HG03571 (cell line): Measurements from ENCODE around the gene CDK2AP2.

ENCODE experiments used
- ATAC-seq: cut with Tn5 transposase; IDR thresholded peaks from one replicate; pipeline ENCODE4 v1.9.1; 2021; ENCODE audit not compliant: unreplicated experiment

The CDK2AP2 gene

DNA sequence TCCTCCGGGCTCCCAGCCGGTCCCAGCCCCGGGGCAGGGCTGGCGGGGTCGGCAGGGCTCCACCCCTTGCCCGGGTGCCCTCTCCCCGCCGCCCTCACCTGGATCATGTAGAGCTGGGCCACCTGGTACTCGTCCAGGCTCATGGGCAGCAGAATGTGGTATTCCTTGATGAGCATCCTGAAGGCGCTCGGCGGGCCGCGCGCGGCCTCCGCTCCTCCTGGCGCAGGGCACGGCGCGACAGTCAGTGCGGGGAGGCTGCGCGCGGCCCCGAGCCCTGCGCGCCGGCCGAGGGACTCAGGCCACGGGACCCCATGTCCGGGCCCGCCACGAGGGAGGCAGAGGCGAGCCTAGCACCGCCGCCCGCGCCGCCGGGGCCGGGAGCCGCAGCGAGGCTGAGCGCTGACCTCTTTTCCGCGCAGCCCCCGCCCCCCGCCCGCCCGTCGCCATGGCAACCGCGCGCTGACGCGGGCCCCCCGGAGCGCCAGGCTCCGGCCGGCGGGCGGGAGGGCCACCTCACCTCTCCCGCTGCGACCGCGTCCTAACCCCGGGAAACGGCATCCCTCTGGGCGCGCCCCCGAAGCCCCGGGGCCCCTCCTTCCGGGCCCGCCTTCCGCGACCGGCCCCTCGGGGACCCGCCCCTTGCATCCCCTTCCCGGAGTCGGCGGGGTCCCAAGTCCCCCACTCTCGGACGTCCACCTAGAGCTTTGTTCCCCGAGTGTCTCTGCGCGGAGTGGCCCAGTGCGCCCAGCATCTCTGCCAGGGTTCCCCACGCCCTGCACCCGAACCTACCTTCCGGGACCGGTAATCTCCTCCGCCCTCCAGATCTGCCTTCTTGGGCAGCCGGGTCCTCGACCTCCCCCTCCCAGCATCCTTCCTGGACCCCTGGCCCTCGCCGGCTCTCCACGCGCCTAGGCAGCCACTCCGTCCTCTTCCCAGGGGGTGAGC is 3.7 kb downstream of the CDK2AP2 start:
- ATAC-seq = no peak

DNA sequence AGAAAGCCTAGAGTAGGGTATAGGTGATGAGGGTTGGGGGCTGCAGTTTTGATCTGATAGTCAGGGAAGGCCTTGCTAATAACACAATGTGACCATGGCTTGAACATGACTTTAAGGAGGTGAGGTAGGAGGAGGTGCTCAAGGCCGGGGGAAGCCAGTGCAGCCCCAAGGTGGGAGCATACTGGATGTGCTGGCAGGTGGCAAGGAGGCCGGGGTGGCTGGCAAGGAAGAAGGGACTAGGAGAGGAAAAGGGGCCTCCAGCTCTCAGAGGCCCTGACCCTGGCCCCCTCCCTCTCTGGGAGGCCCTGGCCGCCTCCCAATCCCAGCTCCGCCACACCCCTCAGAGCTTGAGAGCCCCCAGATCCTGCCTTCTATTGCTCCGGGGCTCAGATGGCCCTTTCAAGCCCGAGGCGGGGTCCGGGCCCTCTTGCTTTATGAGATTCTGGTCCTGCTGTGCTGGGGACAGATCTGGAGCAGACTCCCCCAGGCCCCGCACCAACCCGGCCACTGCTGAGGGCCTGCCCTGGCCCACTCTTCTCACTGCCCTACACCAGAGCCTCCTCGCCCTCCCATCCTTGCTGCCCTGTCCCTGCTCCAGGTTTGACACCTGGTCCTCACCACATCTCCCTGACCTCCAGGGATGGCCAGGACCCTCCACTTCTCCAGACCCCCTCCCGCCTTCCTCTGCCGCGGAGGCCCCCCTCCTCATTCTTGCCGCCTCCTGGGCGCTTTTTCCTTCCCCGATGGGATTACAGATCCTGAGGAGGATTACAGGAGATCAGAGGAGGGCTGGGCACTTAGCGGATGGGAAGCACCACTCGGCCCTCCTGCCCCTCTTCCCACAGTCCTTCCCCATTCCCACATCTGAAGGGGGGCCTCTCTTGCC is 4.6 kb downstream of the CDK2AP2 start:
- ATAC-seq = no peak

DNA sequence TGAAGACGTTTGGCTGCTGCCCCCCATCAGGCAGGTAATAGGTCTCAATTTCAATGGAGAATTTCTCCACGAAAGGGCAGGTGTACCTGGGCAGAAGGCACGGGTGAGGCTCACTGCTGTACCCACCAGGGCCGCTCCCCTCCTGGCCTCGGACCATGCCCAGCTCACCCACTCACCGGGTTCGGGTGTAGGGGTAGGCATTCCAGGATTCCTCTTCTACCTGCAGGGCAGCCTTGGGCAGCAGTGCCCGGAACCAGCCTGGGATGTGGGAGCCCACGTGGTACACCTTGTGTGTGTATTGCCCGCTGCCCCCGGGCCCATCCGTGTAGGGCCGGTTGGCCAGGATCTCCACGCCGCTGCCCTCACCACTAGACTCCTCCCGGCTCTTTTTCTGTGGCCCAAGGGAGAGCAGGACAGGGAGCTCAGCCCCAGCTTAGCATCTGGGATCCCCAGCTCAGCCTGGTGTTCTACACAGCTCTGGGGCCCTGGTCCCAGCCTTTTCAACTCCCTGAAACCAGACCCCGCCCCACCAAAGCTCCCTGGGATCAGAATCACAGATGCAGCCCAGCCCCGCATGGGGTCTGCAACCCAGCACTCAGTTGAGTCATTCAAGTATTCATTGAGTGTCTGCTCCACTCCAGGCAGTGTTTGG is 5.5 kb downstream of the CDK2AP2 start:
- ATAC-seq = no peak

DNA sequence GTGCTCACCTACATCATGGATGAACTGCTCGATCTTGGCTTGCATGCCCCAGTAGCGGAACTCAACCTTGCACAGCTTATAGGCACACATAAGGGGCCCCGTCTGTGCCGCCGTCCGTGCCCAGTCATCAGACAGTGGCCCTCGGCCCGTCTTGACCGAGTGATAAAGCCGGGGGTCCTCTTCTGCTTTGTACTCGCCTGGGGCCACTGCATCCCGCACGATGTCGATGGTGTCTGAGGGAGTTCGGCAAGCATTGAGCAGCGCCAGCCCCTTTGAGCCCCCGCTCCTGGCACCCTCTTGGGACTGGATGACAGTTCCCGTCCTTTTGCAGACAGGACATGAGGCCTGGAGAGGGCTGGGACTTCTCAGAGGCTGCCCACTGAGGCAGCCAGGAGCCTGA is 6.1 kb downstream of the CDK2AP2 start:
- ATAC-seq = no peak

DNA sequence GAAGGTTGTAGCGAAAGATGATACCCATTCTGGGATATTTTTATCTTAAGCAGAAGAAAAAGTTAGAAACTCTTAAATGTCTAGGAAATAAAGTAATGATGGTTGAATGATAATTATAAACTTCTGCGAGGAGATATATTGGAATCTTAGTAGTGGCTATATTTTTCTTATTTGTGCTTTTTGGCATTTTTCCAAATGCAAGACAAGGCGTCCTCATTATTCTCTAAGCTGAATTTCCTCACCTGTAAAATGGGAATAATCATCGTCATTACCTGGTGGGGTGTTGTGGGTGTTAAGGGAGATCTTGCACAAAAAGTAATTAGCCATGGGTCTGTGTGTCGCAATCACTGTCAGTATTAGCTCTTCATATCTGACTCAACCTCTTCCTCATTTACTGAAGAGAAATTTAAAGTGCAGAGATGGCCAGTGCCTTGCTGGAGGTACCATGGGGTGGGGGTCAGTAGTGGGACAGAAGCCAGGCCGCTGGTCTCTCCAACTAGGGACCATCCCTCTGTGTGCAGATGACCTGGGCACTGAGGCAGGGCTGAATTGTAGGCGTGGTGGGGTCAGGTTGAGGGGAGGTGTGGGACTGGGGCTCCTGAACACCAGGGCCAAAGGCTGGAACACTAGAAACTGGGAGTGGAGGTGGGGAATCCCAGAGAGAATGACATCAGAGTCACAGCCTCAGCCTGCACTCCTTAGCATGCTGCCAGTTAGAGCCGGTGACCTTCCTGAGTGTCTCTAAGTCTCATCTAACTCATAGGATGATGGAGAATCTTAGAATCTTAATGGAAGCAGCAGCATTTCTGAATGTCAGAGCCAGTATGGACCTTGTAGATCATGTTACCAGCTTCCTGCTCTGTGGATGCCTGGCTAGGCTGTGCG is 6.9 kb downstream of the CDK2AP2 start:
- ATAC-seq = no peak

DNA sequence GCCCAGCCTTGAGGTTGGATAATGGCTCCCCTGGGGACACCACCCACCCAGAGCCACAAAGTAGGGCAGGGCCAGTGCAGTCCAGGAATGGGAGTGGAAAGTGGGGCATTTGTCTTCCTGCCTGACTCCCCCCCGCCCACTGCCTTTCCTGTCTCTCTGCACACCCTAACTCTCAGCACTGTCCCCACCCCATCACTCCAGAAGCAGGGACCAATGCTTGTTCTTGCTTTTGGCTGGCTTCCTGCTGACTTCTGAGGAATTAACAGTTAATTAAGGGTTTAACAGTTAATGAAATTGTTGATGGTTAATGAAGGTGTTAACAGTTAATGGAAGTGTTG is 7.5 kb downstream of the CDK2AP2 start:
- ATAC-seq = no peak

DNA sequence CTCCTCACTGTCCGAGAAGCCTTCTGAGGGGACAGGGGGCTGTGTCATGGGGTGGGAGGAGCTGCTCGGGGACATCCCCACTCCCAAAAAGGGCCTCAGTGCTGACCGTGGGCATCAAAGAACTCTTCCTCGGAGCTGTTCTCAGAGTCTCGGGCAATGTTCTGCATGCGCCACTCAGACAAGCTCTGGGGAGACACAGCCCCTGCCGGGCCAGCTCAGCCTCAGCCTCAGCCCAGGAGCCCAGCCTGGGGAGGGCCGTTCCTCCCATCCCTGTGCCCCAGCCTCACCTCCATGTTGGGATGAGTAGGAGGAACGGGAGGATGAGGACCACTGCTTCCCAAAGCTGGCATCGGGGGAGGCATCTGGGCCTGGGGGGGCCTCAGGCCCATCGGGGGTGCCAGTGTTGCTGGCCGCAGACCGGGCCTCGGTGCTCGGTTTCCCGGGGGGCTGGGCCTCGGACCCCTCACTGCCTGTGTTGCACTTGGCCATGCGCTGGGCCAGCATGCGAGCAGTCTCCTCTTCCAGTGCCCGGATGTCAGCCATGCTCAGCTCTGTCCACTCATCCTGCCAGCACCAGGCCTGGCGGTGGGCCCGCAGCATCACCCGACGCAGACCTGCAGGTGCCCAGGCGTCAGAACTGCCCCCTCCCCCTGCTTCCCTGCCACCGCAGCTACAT is 8.0 kb downstream of the CDK2AP2 start:
- no peak for ATAC-seq

DNA sequence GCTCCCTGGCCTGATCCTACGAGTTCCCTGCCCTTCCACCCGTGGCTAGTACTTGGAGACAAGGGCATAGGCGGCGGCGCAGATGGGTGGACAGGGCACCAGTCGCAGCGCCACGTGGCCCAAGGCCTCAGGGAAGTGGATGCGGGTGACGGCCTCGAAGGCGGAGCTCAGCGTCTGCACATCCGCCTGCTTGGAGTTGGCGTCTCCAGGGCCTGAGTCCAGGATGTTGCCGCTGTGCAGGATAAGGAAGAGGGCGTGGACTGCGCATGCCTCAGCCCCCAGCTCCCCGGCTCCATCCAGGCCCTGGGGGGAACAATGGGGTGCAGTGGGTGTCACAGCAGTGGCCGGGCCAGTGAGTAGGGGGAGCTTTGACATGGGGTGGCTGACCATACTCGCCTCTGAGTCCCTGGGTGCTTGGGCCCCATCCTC is 9.4 kb downstream of the CDK2AP2 start:
- no peak for ATAC-seq

DNA sequence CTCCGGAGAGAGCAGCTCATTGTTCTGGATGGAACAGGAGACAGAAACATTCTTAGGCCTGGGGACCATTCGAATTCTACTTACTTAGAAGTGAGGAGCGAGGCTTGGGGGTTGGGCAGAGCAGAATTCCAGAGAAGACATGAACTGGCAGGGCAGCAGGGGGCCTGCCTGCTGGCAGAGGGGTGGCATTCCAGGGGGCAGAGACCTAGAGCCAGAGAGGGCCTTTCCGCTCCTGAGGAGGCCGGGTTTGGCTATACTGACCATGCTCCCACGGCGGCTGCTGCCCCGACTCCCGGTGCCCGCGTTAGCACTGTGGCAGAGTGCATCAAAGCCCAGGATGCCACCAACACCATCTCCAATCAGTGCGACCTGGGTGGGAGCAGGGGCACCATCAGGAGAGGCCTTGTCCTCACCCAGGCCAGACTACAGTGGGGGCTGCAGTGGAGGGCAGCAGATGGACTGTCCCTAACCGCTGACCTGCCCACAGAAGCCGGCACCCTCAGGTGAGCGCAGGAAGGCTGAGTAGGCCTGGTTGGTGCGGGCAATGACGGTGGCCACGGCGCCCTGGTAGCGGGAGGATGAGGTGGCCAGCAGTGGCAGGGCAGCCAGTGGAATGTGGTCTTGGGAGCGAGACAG is 10.2 kb downstream of the CDK2AP2 start:
- ATAC-seq = no peak

DNA sequence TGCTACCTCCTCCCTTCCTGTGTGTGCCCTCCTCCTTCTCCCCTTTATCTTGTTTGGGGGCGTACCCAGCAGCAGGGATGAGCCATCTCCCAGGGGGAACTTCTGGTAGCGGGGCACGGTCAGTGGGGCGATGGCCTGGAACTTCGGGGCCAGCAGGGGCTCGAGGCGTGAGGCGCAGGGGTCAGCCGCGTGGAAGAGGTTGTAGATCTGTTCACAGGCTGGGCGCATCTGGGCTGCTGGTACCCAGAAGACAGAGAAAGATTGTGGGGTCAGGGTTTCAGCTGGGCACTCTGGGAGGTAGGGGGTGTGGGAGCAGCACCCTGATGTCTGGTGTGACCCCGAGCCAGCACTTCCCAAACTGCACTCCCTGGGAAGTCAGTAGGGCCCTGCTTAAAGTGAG is 11.8 kb downstream of the CDK2AP2 start:
- ATAC-seq = no peak

DNA sequence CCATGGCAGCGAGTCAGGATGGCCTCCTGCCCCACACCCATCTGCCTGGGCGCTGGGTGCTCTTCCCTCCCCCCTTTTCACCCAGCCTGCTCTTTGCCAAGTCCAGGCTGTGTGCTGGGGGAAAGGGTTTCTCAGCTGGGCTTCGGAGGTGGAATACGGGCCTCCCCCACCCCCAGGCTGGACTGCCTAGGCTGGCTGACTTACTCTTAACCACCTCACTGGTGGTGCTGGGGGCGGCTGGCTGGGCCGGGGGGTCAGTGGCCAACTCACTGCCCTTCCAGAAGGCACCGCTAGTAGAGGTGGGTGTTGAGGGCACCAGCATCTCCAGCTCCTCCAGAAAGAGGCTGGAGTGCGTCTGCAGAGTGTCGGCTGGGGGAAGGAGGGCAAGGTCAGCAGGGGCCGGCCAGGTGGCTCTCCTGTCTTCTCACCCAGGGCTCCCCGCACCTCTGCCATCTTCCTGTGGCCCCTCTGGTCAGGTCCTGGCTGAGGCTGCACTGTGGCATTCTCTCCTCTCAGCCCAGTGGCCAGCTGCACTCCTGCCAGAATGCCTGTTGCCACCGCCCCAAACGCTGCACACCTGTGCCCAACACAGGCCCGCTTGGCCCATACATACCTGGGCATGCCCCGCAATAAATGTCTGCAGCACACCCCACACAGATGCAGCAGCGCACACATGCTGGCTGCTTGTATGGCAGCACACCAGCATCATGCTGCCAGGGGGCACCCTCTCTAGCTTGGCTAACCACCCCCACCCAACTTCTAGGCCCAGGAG is 12.5 kb downstream of the CDK2AP2 start:
- no peak for ATAC-seq

DNA sequence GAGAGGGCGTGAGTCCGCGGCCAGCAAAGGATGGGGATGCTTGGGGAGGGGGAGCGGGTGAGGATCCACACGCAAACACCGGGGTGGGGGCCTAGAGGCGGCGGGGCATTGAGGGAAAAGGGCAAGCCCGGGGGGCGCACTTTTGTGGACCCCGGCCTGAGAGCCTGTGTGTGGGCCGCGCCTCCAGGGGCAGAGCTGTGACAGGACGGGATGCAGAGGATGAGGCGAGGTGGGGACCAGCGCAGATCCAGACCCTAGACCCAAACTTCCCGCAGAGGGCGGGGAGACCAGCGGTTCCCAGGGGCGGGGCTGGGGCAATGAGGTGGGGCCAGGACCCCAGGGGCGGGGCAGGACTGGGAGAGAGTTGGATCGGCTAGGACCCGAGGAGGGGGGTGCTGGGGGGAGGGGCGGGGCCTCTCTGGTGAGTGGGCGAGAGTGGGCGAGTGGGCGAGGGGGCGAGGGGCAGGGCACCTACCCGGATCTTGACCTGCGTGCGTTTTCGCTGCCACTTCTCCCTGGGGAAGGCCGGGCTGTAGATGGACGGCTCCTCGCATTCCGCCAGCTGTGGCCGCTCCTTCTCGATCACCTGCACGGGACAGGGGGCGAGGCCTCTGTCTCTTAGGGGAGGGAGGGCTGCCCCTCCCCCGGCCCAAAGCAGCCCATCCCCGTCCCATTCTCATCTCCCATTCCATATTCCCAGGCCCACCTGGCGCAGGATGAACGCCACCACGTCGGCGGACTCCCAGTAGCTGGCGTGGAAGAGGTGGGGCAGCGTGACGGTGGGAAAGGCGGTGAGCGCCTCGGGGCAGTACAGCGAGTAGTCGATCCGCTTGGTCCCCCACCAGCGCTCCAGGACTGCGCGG is 13.4 kb downstream of the CDK2AP2 start:
- no peak for ATAC-seq

DNA sequence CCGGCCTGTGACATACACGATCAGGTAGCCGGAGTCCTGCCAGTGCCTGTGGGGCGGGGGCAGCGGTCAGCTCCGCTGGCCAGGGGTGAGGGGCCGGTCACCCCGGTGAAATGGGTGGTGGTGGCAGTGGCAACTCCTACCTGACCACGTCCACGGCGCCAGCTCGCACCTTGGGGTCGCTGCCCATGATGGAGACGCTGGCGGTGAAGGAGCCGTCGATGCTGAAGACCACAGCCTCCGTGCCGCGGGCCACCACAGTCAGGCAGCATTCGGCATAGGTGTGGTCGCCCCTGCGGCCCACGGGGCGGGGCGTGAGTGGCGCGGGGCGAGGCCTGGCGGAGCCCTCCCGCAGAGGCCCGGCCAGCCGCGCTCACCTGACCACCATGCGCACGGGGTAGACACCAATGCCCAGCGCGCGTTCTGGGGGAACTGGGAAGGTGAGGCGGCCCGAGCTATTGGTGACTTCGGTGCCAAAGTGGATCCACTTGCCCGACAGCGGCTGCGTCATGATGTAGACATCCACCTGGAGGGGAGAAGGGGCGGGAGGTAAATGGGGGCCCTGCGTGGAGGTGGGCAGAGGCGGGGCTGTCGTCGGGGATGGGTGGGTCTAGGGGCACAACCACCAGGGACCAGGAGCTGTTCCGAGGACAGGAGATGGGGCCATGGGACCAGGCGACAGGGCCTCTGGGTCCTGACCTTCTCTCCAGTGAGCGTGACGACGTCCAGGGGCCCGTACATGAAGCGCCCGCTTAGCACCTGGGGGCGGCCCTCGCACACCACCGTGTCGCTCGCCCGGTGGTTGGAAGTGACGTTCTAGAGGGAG is 14.2 kb downstream of the CDK2AP2 start:
- no peak for ATAC-seq

DNA sequence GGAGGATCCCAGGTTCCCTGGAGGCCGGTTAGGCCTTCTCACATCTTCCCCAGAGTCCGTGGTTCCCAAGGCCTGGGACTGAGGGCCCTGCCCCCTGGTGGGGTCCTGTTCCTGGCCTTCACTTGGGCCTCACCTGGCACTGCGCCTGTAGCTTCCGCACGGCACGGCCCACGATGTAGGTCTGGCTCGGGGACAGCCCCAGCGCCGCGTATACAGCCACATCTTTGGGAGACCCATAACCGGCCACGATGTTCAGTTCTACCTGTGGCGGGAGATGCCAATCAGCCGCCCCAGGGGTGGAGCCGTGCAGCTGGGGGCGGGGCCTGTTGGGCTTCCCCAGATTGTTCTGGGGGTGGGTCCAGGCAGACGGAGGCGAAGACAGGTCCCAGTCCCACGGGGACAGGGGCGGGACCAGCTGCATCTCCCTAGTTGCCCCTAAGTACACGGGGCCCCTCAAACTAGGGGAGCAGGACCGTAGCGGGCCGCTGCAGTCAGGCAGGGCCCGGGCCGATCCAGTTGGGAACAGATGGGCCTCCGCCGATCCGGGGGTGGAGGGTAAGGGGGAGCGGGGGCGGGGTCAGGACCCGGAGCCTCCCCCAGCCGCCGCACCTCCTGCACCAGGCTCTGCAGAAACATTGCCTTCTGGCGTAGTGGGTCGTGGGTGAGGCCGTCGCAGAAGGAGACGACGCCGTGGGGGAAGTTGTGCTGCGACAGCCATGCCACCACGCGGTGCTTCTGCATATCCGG is 15.0 kb downstream of the CDK2AP2 start:
- ATAC-seq = no peak

DNA sequence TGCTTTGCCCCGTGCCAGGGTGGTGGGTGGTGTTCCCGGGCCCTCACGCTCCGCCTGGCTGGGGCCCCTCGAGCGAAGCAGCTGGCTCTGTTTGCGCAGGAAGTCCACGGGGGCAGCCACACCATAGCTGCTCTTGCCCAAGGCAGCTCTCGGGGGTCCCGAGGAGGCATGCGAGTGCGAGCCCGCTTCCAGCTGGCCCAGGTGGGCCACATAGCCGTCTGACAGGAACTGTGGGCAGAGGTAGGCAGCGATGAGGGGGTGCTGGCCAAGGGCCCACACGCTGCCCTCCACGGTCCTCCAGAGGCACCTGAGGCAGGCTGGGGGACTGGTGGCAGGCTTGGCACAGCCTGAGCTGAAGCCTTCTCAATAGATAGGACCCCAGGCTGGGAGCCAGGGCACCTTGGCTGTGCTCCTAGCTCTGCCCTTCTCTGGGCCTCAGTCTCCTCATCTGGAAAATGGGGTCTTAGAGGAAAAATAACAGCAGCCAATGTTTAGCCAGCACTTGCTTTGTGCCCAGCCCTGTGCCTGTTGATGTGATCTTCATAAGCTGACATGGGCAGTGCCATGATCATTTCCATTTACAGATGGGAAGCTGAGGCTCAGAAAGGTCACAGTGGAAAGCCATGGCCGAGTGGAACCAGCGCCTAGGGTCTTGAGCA is 15.8 kb downstream of the CDK2AP2 start:
- no peak for ATAC-seq
